ENCODE measurements around the gene NF1. TPM values are rescaled to one million over a fixed set of nuclear protein-coding genes. Genes with fewer than 3 reads are reported as not detected.

Gene NF1
- polyA plus RNA-seq, 3 donors, result 1.2 to 7.4 (median 2.1) TPM

GRCh38 chr17:31424944-31425281, 330.1 kb downstream of the NF1 start:
- Mint-ChIP-seq H3K27ac (no peak overlapping the region), H3K4me3 (no peak overlapping the region), H3K9me3 (peaks cover 2 to 18% (median 11%) of the 10 kb centered on the region in 7 donors), H3K27me3 (ENCODE audit: low read depth in 3 of 3) (peaks cover 3 to 9% (median 7%) of the 10 kb centered on the region in 3 donors), H3K36me3 (no peaks in the 10 kb centered on the region), H3K4me1 (no peaks in the 10 kb centered on the region)
- WGBS (ENCODE audit: insufficient coverage), result 93% methylated on average over 2 of the region's 5 CpGs
- no peak for TF ChIP-seq CTCF (IDR thresholded peaks at IDR 0.05)
- Histone ChIP-seq H3K9me3 (replicated peaks in 1 of 2; ENCODE audit: control insufficient read depth in 1 of 2, insufficient read depth in 1 of 2, low read length in 2 of 2) (peaks cover 6 to 10% of the 10 kb centered on the region in 2 donors), H3K4me1 (ENCODE audit: control insufficient read depth in 1 of 2, insufficient read depth in 2 of 2, low read length in 2 of 2) (no peaks in the 10 kb centered on the region), H4K20me1 (ENCODE audit: insufficient read depth, low read length) (no peaks in the 10 kb centered on the region), H3K27ac (ENCODE audit: low read depth in 1 of 2, low read length in 2 of 2) (no peak overlapping the region), H3K36me3 (replicated peaks in 1 of 2; ENCODE audit: control insufficient read depth in 1 of 2, insufficient read depth in 2 of 2, low read length in 2 of 2) (no peaks in the 10 kb centered on the region), H3K4me3 (replicated peaks in 1 of 3; ENCODE audit: low read depth in 2 of 3, low read length in 3 of 3) (no peak overlapping the region), H3K27me3 (ENCODE audit: control insufficient read depth in 2 of 2, insufficient read depth in 2 of 2, low read length in 2 of 2) (no peaks in the 10 kb centered on the region), H3K9ac (ENCODE audit: insufficient read depth, low read length, poor library complexity, severe bottlenecking) (no peak overlapping the region), H3K4me2 (replicated peaks; ENCODE audit: extremely low read depth, low read length, poor library complexity, severe bottlenecking) (no peak overlapping the region), H2AFZ (ENCODE audit: insufficient read depth, low read depth, low read length, poor library complexity, severe bottlenecking) (no peak overlapping the region), H3K79me2 (ENCODE audit: insufficient read depth, low read length) (no peaks in the 10 kb centered on the region)
- intact Hi-C loops (cut with micrococcal nuclease), result no loop called here
- DNase-seq, result no peak

- Histone ChIP-seq H3K36me3 (replicated peaks in 1 of 2; ENCODE audit: control insufficient read depth in 1 of 2, insufficient read depth in 2 of 2, low read length in 2 of 2) (no peaks in the 10 kb centered on the region), H3K9ac (ENCODE audit: insufficient read depth, low read length, poor library complexity, severe bottlenecking) (no peak overlapping the region), H4K20me1 (ENCODE audit: insufficient read depth, low read length) (no peaks in the 10 kb centered on the region), H2AFZ (ENCODE audit: insufficient read depth, low read depth, low read length, poor library complexity, severe bottlenecking) (peak overlapping the region; percentile 24), H3K4me3 (replicated peaks in 1 of 3; ENCODE audit: low read depth in 2 of 3, low read length in 3 of 3) (no peak overlapping the region), H3K27ac (ENCODE audit: low read depth in 1 of 2, low read length in 2 of 2) (no peak overlapping the region), H3K27me3 (ENCODE audit: control insufficient read depth in 2 of 2, insufficient read depth in 2 of 2, low read length in 2 of 2) (no peaks in the 10 kb centered on the region), H3K9me3 (replicated peaks in 1 of 2; ENCODE audit: control insufficient read depth in 1 of 2, insufficient read depth in 1 of 2, low read length in 2 of 2) (peaks cover 6 to 10% of the 10 kb centered on the region in 2 donors), H3K4me2 (replicated peaks; ENCODE audit: extremely low read depth, low read length, poor library complexity, severe bottlenecking) (no peak overlapping the region), H3K4me1 (ENCODE audit: control insufficient read depth in 1 of 2, insufficient read depth in 2 of 2, low read length in 2 of 2) (no peaks in the 10 kb centered on the region), H3K79me2 (ENCODE audit: insufficient read depth, low read length) (no peaks in the 10 kb centered on the region)
- Mint-ChIP-seq H3K4me3 (no peak overlapping the region), H3K36me3 (no peaks in the 10 kb centered on the region), H3K4me1 (no peaks in the 10 kb centered on the region), H3K27ac (no peak overlapping the region), H3K27me3 (ENCODE audit: low read depth in 3 of 3) (peaks cover 3 to 11% (median 6%) of the 10 kb centered on the region in 3 donors), H3K9me3 (peaks cover 2 to 18% (median 11%) of the 10 kb centered on the region in 7 donors)
- DNase-seq, result no peak
- intact Hi-C loops (cut with micrococcal nuclease), result no loop called here
- no peak for TF ChIP-seq CTCF (IDR thresholded peaks at IDR 0.05)
- 88% methylated on average over 14 of the region's 17 CpGs for WGBS (ENCODE audit: insufficient coverage)
These were observed 330.7 kb downstream of the NF1 start for GRCh38 chr17:31425282-31426040.

Small RNA genes within 50 kb of the gene (small RNA-seq; reads per million reads assigned to genes)
- gene MIR4733 (ENCODE audit: insufficient read length, low read depth), result not detected

Other genes starting within 250 kb of the NF1 start
- 10 to 100 TPM in 1 of 3 donors, 1 to 10 TPM in 2; 6.5 to 14.6 (median 10.0) TPM for gene TEFM, start 188.7 kb upstream of the NF1 start, polyA plus RNA-seq
- 100 to 1,000 TPM in 1 of 3 donors, 10 to 100 TPM in 2; 36.1 to 142 (median 39.8) TPM for gene ADAP2, start 173.0 kb upstream of the NF1 start, polyA plus RNA-seq
- 10 to 100 TPM; 51.4 to 74.8 (median 66.6) TPM for gene RNF135, start 123.9 kb upstream of the NF1 start, polyA plus RNA-seq
- 1 to 10 TPM in 1 of 3 donors, under 1 TPM in 1, not detected in 1; 0.83 to 2.2 TPM for gene OMG, start 202.3 kb downstream of the NF1 start, polyA plus RNA-seq
- 100 to 1,000 TPM; 166 to 267 (median 262) TPM for gene EVI2B, start 219.1 kb downstream of the NF1 start, polyA plus RNA-seq
- gene EVI2A, start 226.6 kb downstream of the NF1 start, polyA plus RNA-seq, result 100 to 1,000 TPM; 121 to 138 (median 125) TPM